ENCODE results near the gene SESN1.
A peak's percentile ranks its signal among the peaks of the same experiment; 100 is the strongest.
"Not testable (repeated sequence)": the region's sequence is repeated elsewhere in the genome, so short reads cannot be mapped to it uniquely, and the experiment has no call there.

Gene SESN1

GRCh38 chr6:109094416-109095035 lies at the start of gene SESN1:
SESN1 (minus strand) TSS chr6:109094846; CDS start chr6:109094073, 773 bp downstream.
- DNase-seq = peak; percentile 98

- DNase-seq = no peak
Observed at GRCh38 chr6:109143191-109143590, 48.5 kb upstream of the SESN1 start.

- not testable (repeated sequence) for DNase-seq
Observed at GRCh38 chr6:109142067-109142466, 47.4 kb upstream of the SESN1 start.

GRCh38 chr6:109139109-109139508 lies 44.5 kb upstream of the SESN1 start:
- DNase-seq = no peak

GRCh38 chr6:109136530-109136929 lies 41.9 kb upstream of the SESN1 start:
- DNase-seq = not testable (repeated sequence)

GRCh38 chr6:109136039-109136438 lies 41.4 kb upstream of the SESN1 start:
- DNase-seq = not testable (repeated sequence)

GRCh38 chr6:109135600-109135999 lies 41.0 kb upstream of the SESN1 start:
- not testable (repeated sequence) for DNase-seq

- no peak for DNase-seq
Observed at GRCh38 chr6:109130065-109130464, 35.4 kb upstream of the SESN1 start.

GRCh38 chr6:109125504-109125903 lies 30.9 kb upstream of the SESN1 start:
- DNase-seq = no peak

- no peak for DNase-seq
Observed at GRCh38 chr6:109124219-109124618, 29.6 kb upstream of the SESN1 start.

GRCh38 chr6:109121411-109121810 lies 26.8 kb upstream of the SESN1 start:
- DNase-seq = no peak

- no peak for DNase-seq
Observed at GRCh38 chr6:109118871-109119354, 24.3 kb upstream of the SESN1 start.

- no peak for DNase-seq
Observed at GRCh38 chr6:109118337-109118736, 23.7 kb upstream of the SESN1 start.

GRCh38 chr6:109117346-109118035 lies 22.8 kb upstream of the SESN1 start:
- DNase-seq = no peak

- DNase-seq = not testable (repeated sequence)
Observed at GRCh38 chr6:109112663-109113062, 18.0 kb upstream of the SESN1 start.

GRCh38 chr6:109109663-109110062 lies 15.0 kb upstream of the SESN1 start:
- not testable (repeated sequence) for DNase-seq

- DNase-seq = no peak
Observed at GRCh38 chr6:109105681-109106080, 11.0 kb upstream of the SESN1 start.

- DNase-seq = no peak
Observed at GRCh38 chr6:109104512-109104911, 9.9 kb upstream of the SESN1 start.

GRCh38 chr6:109103942-109104341 lies 9.3 kb upstream of the SESN1 start:
- no peak for DNase-seq

- DNase-seq = no peak
Observed at GRCh38 chr6:109102762-109103161, 8.1 kb upstream of the SESN1 start.

- no peak for DNase-seq
Observed at GRCh38 chr6:109097661-109098060, 3.0 kb upstream of the SESN1 start.

GRCh38 chr6:109096208-109096607 lies 1.6 kb upstream of the SESN1 start:
- no peak for DNase-seq

GRCh38 chr6:109095835-109096084 lies 1.1 kb upstream of the SESN1 start:
- no peak for DNase-seq

GRCh38 chr6:109095036-109095834 lies 589 bp upstream of the SESN1 start, which contains the start of gene CEP57L1:
CEP57L1 (plus strand) TSS chr6:109095507; CDS start chr6:109145222, 49,715 bp downstream.
- peak; percentile 99 for DNase-seq

Measured in islet precursor cell (in vitro differentiated cells).